SIG-M5 treated with dmso at 0.1 percent for 504 hours (cell line): ENCODE data around the gene IGF2.
"Not testable (repeated sequence)": the region's sequence is repeated elsewhere in the genome, so short reads cannot be mapped to it uniquely, and the experiment has no call there.

ENCODE experiments used
- DNase-seq: peaks from one replicate; lab custom pipeline; 2025; ENCODE audit not compliant: unreplicated experiment; lab: John Stamatoyannopoulos, UW

Gene IGF2

GRCh38 chr11:2139123-2139521 lies at the start of gene IGF2:
IGF2 (minus strand) TSS chr11:2139389; CDS start chr11:2135523, 3,866 bp downstream.
- no peak for DNase-seq

- no peak for DNase-seq
Observed at GRCh38 chr11:2188745-2189144, 49.6 kb upstream of the IGF2 start.

- no peak for DNase-seq
Observed at GRCh38 chr11:2187280-2187707, 48.1 kb upstream of the IGF2 start.

- peak; percentile 12 for DNase-seq
Observed at GRCh38 chr11:2186669-2187279, 47.6 kb upstream of the IGF2 start.

- no peak for DNase-seq
Observed at GRCh38 chr11:2185324-2186085, 46.3 kb upstream of the IGF2 start.

GRCh38 chr11:2182692-2183474 lies 43.7 kb upstream of the IGF2 start:
- no peak for DNase-seq

- DNase-seq: no peak
Observed at GRCh38 chr11:2182075-2182474, 42.9 kb upstream of the IGF2 start.

- DNase-seq: no peak
Observed at GRCh38 chr11:2180789-2181370, 41.7 kb upstream of the IGF2 start.

- DNase-seq: no peak
Observed at GRCh38 chr11:2180347-2180746, 41.2 kb upstream of the IGF2 start.

GRCh38 chr11:2179516-2179915 lies 40.3 kb upstream of the IGF2 start:
- DNase-seq: no peak

- DNase-seq: no peak
Observed at GRCh38 chr11:2178906-2179494, 39.8 kb upstream of the IGF2 start.

GRCh38 chr11:2178055-2178773 lies 39.0 kb upstream of the IGF2 start:
- not testable (repeated sequence) for DNase-seq

GRCh38 chr11:2177076-2177475 lies 37.9 kb upstream of the IGF2 start:
- DNase-seq: no peak

- DNase-seq: no peak
Observed at GRCh38 chr11:2176389-2176900, 37.3 kb upstream of the IGF2 start.

- DNase-seq: no peak
Observed at GRCh38 chr11:2175659-2176058, 36.5 kb upstream of the IGF2 start.

- DNase-seq: no peak
Observed at GRCh38 chr11:2174361-2174760, 35.2 kb upstream of the IGF2 start.

- DNase-seq: no peak
Observed at GRCh38 chr11:2173761-2174160, 34.6 kb upstream of the IGF2 start.

- no peak for DNase-seq
Observed at GRCh38 chr11:2173150-2173693, 34.0 kb upstream of the IGF2 start.

GRCh38 chr11:2172676-2173075 lies 33.5 kb upstream of the IGF2 start:
- DNase-seq: no peak

GRCh38 chr11:2171591-2172003 lies 32.4 kb upstream of the IGF2 start, which contains the start of gene TH:
TH (minus strand) TSS chr11:2171815; CDS start chr11:2171786, 29 bp downstream.
- DNase-seq: no peak
